IMR-90 (cell line): ENCODE data around the gene PRELID1.

Experiments
- BHLHE40 ChIP-seq: fragments of 150-350 bp; IDR thresholded peaks from 2 replicates; pipeline ENCODE4 v1.6.1; 2016; ENCODE audit warnings: mild to moderate bottlenecking, low read depth, low read length
- CEBPB ChIP-seq: IDR thresholded peaks from 2 replicates; pipeline ENCODE4 v1.6.1; 2012; ENCODE audit warnings: low read depth, low read length, improper control_type of control experiment
- CTCF ChIP-seq: conservative IDR thresholded peaks from 2 replicates; pipeline ENCODE4 v1.5.1; 2012; ENCODE audit warnings: mild to moderate bottlenecking, low read depth, low read length, improper control_type of control experiment
- ELK1 ChIP-seq: fragments of 150-350 bp; IDR thresholded peaks from 2 replicates; pipeline ENCODE4 v1.6.1; 2016; ENCODE audit warnings: low read depth, mild to moderate bottlenecking, low read length, moderate library complexity, borderline replicate concordance
- FOS ChIP-seq: fragments of 150-350 bp; IDR thresholded peaks from 2 replicates; pipeline ENCODE4 v1.6.1; 2016; ENCODE audit warnings: low read depth, low read length
- MAFK ChIP-seq: IDR thresholded peaks from 2 replicates; pipeline ENCODE4 v1.6.1; 2012; ENCODE audit warnings: low read depth, low read length, improper control_type of control experiment
- MXI1 ChIP-seq: IDR thresholded peaks from 2 replicates; pipeline ENCODE4 v1.6.1; 2012; ENCODE audit warnings: low read depth, mild to moderate bottlenecking, low read length, moderate library complexity, borderline replicate concordance
- NFE2L2 ChIP-seq: fragments of 150-350 bp; IDR thresholded peaks from 2 replicates; pipeline ENCODE4 v1.6.1; 2016; ENCODE audit warnings: low read depth, mild to moderate bottlenecking, low read length
- POLR2A ChIP-seq: IDR thresholded peaks from 2 replicates; pipeline ENCODE4 v1.6.1; 2012; ENCODE audit warnings: mild to moderate bottlenecking, low read depth, low read length
- RAD21 ChIP-seq: IDR thresholded peaks from 2 replicates; pipeline ENCODE4 v1.6.1; 2012; ENCODE audit warnings: low read length, improper control_type of control experiment
- RCOR1 ChIP-seq: IDR thresholded peaks from 2 replicates; pipeline ENCODE4 v1.6.1; 2012; ENCODE audit warnings: mild to moderate bottlenecking, low read length, improper control_type of control experiment; ENCODE audit not compliant: insufficient replicate concordance
- RFX5 ChIP-seq: IDR thresholded peaks from 2 replicates; pipeline ENCODE4 v1.8.0; 2012; ENCODE audit warnings: low read depth, mild to moderate bottlenecking, low read length, moderate library complexity
- SMC3 ChIP-seq: fragments of 150-350 bp; IDR thresholded peaks from 2 replicates; pipeline ENCODE4 v1.6.1; 2016; ENCODE audit warnings: low read depth, mild to moderate bottlenecking, antibody characterized with exemption, low read length, moderate library complexity
- USF2 ChIP-seq: fragments of 150-350 bp; IDR thresholded peaks from 2 replicates; pipeline ENCODE4 v1.6.1; 2017; ENCODE audit warnings: mild to moderate bottlenecking, antibody characterized with exemption, low read length, low read depth

- TF ChIP-seq RAD21 = no peak
- TF ChIP-seq CTCF = no peak
- no peak for TF ChIP-seq CEBPB
- no peak for TF ChIP-seq BHLHE40
- TF ChIP-seq MAFK = no peak
- no peak for TF ChIP-seq RFX5
- TF ChIP-seq RCOR1 = no peak
- no peak for TF ChIP-seq POLR2A
- TF ChIP-seq ELK1 = no peak
- no peak for TF ChIP-seq FOS
- TF ChIP-seq NFE2L2 = no peak
- TF ChIP-seq SMC3 = no peak
- TF ChIP-seq USF2 = no peak
- no peak for TF ChIP-seq MXI1
Observed at GRCh38 chr5:177315411-177315810, 11.8 kb downstream of the PRELID1 start.
